Subcutaneous adipose tissue (tissue), 4 donors: ENCODE measurements around the gene KAT2B. TPM values are rescaled to one million over a fixed set of nuclear protein-coding genes. Genes with fewer than 3 reads are reported as not detected.

Experiments used
- total RNA-seq, 4 donors: library from RNA; depleted of rRNA; stranded (reverse); fragments of >200 nt; gene quantifications; one replicate each; pipeline ENCODE4 v1.1.0, GENCODE V29; 2016
- TF ChIP-seq, protein P1 (sequence below): fragments of 450-650 bp; IDR thresholded peaks from one replicate; pipeline ENCODE4 v1.5.1; 2016; ENCODE audit warnings: low read depth, mild to moderate bottlenecking, control low read depth, antibody characterized with exemption, moderate library complexity

The KAT2B gene
- total RNA-seq, 4 donors from 2014 or later = 37.6 to 44.0 (median 42.6) TPM

DNA sequence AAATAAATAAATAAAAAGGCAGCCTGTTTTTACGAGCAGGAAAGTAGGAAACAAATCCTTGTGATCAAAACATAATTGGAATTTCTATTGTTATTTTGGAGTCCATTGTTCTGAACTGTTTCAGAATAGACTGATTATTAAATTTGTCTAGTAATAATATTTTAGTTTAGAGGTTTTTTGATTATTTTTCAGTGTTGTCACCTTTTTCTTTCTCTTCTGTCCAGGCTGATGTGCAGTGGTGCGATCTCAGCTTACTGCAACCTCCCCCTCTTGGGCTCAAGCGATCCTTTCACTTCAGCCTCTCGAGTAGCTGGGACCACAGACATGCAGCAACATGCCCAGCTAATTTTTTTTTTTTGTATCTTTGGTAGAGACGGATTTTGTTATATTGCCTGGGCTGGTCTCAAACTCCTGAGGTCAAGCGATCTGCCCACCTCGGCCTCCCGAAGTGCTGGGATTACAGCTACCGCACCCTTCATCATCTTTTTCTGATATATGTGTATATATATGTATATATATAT is 38.0 kb downstream of the KAT2B start:
- TF ChIP-seq, protein P1, sequence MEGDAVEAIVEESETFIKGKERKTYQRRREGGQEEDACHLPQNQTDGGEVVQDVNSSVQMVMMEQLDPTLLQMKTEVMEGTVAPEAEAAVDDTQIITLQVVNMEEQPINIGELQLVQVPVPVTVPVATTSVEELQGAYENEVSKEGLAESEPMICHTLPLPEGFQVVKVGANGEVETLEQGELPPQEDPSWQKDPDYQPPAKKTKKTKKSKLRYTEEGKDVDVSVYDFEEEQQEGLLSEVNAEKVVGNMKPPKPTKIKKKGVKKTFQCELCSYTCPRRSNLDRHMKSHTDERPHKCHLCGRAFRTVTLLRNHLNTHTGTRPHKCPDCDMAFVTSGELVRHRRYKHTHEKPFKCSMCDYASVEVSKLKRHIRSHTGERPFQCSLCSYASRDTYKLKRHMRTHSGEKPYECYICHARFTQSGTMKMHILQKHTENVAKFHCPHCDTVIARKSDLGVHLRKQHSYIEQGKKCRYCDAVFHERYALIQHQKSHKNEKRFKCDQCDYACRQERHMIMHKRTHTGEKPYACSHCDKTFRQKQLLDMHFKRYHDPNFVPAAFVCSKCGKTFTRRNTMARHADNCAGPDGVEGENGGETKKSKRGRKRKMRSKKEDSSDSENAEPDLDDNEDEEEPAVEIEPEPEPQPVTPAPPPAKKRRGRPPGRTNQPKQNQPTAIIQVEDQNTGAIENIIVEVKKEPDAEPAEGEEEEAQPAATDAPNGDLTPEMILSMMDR = no peak

DNA sequence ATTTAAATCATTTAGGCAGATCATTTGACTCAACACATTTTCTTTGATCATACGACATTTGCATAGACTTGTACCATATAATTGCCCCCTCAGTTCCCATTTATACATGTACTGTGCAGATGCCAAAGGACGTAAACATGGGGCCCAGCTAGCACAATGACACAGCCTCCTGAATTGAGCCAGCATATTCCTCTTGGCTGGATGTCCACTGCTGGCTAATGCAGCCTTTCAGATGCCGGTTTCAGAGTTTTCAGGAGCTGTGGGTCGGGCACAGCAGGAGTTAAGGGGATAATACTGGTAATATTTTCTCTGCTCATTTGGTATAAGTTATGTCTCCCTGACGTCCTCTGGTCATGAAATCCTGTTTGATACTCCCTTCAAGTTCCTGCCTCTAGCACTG is 39.4 kb downstream of the KAT2B start:
- TF ChIP-seq, protein P1 = no peak

DNA sequence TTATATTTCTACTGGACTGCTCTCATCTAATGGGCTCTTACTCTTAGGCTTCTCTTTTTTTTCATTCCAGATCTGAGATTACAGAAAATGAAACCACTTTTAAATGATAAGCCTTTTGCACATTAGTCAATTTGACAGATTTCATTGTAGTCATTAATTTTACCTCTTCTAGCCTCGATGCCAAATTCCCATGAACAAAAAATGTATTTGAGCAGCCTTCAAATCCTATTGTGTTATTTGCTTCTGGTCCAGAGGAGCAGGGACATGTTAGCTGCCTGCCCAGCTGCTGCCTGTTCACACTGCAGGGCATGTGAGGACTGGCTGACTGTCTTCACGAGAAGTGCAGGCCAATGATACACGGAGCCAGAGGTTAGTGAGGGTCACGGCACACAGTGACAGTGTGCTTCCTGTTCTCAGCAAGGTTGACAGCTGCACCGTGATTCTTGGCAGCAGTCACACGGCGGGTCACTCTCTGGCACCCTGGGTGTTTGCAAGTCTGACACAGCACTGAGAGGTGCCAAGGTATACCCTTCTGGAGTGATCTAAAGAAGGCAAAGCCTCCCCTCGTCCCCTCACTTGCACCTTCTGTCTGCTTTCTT is 40.8 kb downstream of the KAT2B start:
- TF ChIP-seq, protein P1 = no peak

DNA sequence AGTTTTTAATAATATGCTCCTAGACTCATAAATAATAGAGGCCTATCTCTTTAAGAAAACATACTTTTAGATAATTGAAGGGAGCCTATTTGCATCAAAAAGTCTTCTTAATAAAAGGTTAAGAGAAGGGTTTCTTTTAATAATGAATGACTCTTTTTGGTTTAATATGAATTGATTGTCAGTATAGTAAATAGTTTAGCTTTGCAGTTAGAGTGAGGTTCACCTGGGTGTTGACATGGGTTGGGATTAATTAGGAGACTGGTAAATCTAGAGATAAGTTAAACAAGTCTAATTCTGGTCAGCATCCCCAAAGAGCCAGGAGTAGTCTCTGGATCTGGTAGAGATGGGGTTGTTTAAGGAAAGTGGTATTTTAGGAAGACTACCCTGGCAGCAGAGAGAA is 43.0 kb downstream of the KAT2B start:
- TF ChIP-seq, protein P1 = no peak

DNA sequence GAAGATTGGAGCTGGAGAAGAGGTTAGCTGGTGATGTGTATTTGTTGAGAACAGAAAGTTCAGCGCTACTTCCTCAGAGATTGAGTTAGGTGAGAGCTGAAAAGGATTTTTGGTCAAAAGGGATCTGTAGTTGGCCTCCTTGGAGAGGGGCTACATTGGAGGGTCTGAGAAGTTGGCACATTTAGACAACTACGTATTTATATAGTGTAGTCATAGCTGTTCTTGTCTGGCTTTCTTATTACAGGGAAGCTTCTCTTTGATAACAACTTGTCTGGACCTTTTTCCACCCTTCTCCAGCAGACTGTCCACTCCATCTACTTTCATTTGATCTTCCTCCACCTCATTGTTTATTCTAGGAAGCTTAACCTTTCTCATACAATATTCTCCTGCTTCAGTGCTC is 43.7 kb downstream of the KAT2B start:
- TF ChIP-seq, protein P1 = no peak

DNA sequence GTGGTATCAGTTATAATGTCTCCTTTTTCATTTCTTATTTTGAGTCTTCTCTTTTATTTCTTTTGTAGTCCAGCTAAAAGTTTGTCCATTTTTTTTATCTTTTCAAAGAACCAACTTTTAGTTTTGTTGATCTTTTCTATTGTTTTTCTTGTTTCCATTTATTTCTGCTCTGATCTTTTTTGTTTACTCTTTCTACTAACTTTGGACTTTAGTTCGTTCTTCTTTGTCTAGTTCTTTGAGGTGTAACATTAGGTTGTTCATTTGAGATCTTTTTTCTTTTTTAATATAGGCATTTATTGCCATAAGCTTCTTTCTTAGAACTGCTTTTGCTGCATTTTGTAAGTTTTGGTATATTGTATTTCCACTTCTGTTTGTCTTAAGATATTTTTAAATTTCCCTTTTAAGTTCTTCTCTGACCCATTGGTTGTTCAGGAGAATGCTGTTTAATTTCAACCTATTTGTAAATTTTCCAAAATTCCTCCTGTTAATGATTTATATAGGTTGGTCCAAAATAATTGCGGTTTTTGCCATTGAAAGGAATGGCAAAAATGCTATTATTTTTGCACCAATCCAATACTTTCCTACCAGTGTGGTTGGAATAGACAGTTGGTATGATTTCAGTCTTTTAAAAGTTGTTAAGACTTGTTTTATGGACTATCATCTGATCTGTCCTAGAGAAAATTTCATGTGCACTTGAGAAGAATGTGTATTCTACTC is 51.2 kb downstream of the KAT2B start:
- TF ChIP-seq, protein P1 = no peak

DNA sequence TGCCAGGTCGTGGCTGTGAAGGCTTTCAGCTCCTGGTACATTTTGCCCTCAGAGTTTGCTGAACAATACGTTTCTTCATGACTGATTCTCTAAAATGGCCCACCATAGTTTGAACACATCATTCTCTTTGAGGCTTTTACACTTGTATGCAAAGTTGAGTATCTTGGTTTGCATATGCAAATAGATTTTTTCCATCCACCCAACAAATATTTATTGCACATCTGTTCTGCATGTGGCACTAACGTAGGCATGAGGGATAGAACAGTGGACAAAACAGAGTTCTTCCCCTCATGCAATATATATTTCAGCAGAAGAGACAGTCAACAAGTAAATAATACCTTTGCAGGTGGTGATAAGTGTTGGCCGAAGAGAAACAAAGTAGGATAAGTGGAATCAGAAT is 55.2 kb downstream of the KAT2B start:
- TF ChIP-seq, protein P1 = no peak
